ENCODE results near the gene NQO2. TPM values are rescaled to one million over a fixed set of nuclear protein-coding genes. Genes with fewer than 3 reads are reported as not detected.

Gene NQO2
- polyA plus RNA-seq, 1 donor from 2014 or later: 33.2 TPM

GRCh38 chr6:3052481-3053230 is 53.0 kb downstream of the NQO2 start:
- Histone ChIP-seq H3K9me2 (ENCODE audit: insufficient read depth, low read length) (no peaks in the 10 kb centered on the region), H3K36me3 (ENCODE audit: insufficient read depth, low read length) (no peaks in the 10 kb centered on the region), H3K79me2 (replicated peaks; ENCODE audit: insufficient read depth, low read length) (no peaks in the 10 kb centered on the region), H3K9ac (ENCODE audit: low read length) (no peak overlapping the region), H3K9me3 (ENCODE audit: low read length) (no peaks in the 10 kb centered on the region), H3F3A (ENCODE audit: insufficient read depth, low read length, poor library complexity, severe bottlenecking) (no peaks in the 10 kb centered on the region), H3K27ac (ENCODE audit: low read length) (no peak overlapping the region), H4K20me1 (ENCODE audit: insufficient read depth) (no peaks in the 10 kb centered on the region), H3K4me2 (ENCODE audit: low read length) (no peak overlapping the region), H3K27me3 (ENCODE audit: insufficient read depth, low read depth, low read length) (peaks cover 4% of the 10 kb centered on the region), H3K4me3 (ENCODE audit: low read length) (no peak overlapping the region), H2AFZ (ENCODE audit: low read depth, low read length) (no peak overlapping the region)
- TF ChIP-seq CTCF (IDR thresholded peaks at IDR 0.05; ENCODE audit: poor library complexity, severe bottlenecking) (no peak), REST (IDR thresholded peaks at IDR 0.05; ENCODE audit: borderline replicate concordance) (no peak), EP300 (conservative IDR thresholded peaks at IDR 0.05; ENCODE audit: poor library complexity, severe bottlenecking) (no peak), TAF1 (IDR thresholded peaks at IDR 0.05; ENCODE audit: low read depth) (no peak), RAD21 (conservative IDR thresholded peaks at IDR 0.05) (no peak), POLR2AphosphoS5 (IDR thresholded peaks at IDR 0.05) (no peak), SMC3 (conservative IDR thresholded peaks at IDR 0.05; ENCODE audit: poor library complexity) (no peak), EZH2 (IDR thresholded peaks at IDR 0.05; ENCODE audit: borderline replicate concordance, insufficient read depth, low read length, poor library complexity, severe bottlenecking) (no peak), MXI1 (conservative IDR thresholded peaks at IDR 0.05; ENCODE audit: poor library complexity, severe bottlenecking) (no peak)

- H3K9me3 ChIP-seq (ENCODE audit: low read length): no peaks in the 10 kb centered on the region
- no peaks in the 10 kb centered on the region for H3K79me2 ChIP-seq (replicated peaks; ENCODE audit: insufficient read depth, low read length)
- peaks cover 4% of the 10 kb centered on the region for H3K27me3 ChIP-seq (ENCODE audit: insufficient read depth, low read depth, low read length)
- no peak overlapping the region for H2AFZ ChIP-seq (ENCODE audit: low read depth, low read length)
- H3F3A ChIP-seq (ENCODE audit: insufficient read depth, low read length, poor library complexity, severe bottlenecking): no peaks in the 10 kb centered on the region
- no peaks in the 10 kb centered on the region for H3K36me3 ChIP-seq (ENCODE audit: insufficient read depth, low read length)
- no peak overlapping the region for H3K27ac ChIP-seq (ENCODE audit: low read length)
- no peaks in the 10 kb centered on the region for H3K9me2 ChIP-seq (ENCODE audit: insufficient read depth, low read length)
- H3K4me3 ChIP-seq (ENCODE audit: low read length): no peak overlapping the region
- no peaks in the 10 kb centered on the region for H4K20me1 ChIP-seq (ENCODE audit: insufficient read depth)
- no peak for TF ChIP-seq EZH2 (IDR thresholded peaks at IDR 0.05; ENCODE audit: borderline replicate concordance, insufficient read depth, low read length, poor library complexity, severe bottlenecking)
- no peak for TF ChIP-seq SMC3 (conservative IDR thresholded peaks at IDR 0.05; ENCODE audit: poor library complexity)
- TF ChIP-seq MXI1 (conservative IDR thresholded peaks at IDR 0.05; ENCODE audit: poor library complexity, severe bottlenecking): no peak
- TF ChIP-seq CTCF (IDR thresholded peaks at IDR 0.05; ENCODE audit: poor library complexity, severe bottlenecking): no peak
- no peak for TF ChIP-seq RAD21 (conservative IDR thresholded peaks at IDR 0.05)
- no peak for TF ChIP-seq REST (IDR thresholded peaks at IDR 0.05; ENCODE audit: borderline replicate concordance)
- no peak overlapping the region for H3K4me2 ChIP-seq (ENCODE audit: low read length)
- no peak overlapping the region for H3K9ac ChIP-seq (ENCODE audit: low read length)
These were observed 53.5 kb downstream of the NQO2 start for GRCh38 chr6:3053231-3053508.

Measured in neural cell (in vitro differentiated cells).